GM12864 (cell line): ENCODE data around the gene SUPT4H1.
A peak's percentile ranks its signal among the peaks of the same experiment; 100 is the strongest.

Source experiments
- DNase-seq: peaks from one replicate; pipeline ENCODE4 v3.0.0-alpha.2; 2011; ENCODE audit warnings: low read depth
- H3K4me3 ChIP-seq: 2 replicates; pipeline ENCODE4 v1.5.1; 2011; ENCODE audit warnings: mild to moderate bottlenecking, low read depth, low read length, control low read depth
- TF ChIP-seq, protein P1 (sequence below): IDR thresholded peaks from 2 replicates; pipeline ENCODE4 v1.5.1; 2011; ENCODE audit warnings: low read depth, mild to moderate bottlenecking, moderate library complexity, low read length, control low read depth, inconsistent platforms; ENCODE audit errors: missing control alignments

Gene SUPT4H1

DNA sequence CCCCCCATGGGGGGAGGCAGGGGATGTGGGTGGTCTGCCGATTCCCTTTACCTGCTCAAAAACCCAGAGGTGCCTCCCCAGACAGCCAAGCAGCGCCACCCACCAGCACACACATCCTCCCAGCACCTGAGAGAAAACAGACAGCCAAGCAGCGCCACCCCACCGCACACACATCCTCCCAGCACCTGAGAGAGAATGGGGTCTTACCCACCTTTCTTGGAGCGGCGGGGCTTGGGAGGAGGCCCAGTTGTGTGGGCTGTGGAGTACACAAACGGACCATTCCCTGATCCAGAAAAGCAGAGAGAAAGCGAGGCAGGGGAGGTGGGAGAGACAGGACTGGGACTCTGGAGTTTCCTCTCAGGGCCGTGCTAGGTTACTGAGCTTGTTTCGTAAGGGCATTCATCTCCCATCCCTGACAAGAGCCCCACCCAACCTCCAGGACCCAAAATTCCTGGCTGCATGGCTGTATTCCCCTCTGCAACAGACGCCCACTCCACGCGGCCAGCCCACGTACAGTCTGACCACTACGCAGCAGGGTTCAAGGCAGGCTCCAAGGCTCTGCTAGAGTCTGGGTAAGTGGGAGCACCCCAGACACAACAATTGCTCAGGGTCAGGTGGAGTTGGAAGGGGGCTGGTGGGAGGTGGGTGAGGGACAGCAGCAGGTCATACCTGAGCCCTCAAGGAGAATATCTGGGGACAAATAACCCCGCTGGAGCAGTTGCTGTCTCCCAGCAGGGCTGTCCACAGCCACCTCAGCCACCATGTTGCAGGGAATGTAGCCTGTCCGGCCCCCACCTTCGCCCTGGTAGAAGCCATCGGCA is 45.7 kb downstream of the SUPT4H1 start:
- TF ChIP-seq, protein P1, sequence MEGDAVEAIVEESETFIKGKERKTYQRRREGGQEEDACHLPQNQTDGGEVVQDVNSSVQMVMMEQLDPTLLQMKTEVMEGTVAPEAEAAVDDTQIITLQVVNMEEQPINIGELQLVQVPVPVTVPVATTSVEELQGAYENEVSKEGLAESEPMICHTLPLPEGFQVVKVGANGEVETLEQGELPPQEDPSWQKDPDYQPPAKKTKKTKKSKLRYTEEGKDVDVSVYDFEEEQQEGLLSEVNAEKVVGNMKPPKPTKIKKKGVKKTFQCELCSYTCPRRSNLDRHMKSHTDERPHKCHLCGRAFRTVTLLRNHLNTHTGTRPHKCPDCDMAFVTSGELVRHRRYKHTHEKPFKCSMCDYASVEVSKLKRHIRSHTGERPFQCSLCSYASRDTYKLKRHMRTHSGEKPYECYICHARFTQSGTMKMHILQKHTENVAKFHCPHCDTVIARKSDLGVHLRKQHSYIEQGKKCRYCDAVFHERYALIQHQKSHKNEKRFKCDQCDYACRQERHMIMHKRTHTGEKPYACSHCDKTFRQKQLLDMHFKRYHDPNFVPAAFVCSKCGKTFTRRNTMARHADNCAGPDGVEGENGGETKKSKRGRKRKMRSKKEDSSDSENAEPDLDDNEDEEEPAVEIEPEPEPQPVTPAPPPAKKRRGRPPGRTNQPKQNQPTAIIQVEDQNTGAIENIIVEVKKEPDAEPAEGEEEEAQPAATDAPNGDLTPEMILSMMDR = no peak
- DNase-seq = no peak

DNA sequence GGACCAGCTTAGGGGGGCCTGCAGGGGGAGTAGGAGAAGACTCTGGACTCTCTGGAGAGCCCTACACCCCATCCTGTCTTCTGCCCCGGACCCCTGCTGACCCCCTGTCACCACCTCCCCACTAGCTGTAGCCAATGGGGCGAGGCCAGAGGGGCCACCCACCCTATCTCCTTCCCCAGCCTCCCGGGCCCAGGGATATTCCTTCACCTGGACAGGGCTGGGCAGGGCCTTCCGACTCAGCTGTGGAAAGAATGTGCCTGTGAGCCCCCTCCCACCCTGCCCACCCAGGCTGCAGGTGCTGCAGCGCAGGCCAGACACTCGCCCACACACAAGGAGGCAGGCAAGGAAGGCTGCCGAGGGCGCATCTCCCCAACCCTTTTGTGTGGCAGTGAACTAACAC is 46.4 kb downstream of the SUPT4H1 start:
- H3K4me3 ChIP-seq = no peak overlapping the region
- TF ChIP-seq, protein P1 = no peak
- no peak for DNase-seq

More for the DNA sequence above, 45.7 kb downstream of the SUPT4H1 start:
- H3K4me3 ChIP-seq = no peak overlapping the region

DNA sequence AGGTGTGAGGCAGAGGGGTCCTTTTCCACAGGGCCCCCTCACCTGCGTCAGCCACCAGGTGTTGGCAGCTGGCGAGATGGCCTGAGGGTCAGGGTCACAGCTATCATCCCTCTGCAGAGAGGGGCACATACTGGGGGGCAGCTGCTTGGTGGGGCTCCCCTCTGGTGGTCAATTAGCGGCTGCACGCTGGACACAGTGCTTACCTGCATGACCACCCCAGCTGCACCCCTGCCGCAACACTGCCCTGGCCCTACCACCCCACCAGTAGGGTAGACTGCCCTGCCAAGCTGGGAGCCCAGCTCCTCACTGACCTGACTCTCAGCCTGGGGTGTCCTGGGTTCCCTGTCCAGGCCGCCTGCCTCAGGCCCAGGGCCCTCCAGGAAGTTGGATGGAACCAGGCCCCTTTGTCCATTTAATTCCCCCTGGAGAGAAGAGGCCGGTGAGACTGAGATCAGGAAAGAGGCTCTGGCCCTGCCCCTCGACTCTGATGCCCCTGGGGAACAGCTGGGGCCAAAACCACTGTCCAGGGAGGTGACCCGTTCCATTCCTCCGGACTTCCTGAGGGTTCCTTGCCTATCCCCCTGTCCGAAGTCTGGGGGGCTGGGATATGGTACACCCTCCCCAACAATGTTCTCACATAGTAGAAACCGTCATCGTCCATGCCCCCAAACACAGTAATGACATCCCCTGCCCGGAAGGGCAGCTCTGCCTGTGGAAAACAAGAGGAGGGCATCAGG is 47.1 kb downstream of the SUPT4H1 start:
- TF ChIP-seq, protein P1 = no peak
- H3K4me3 ChIP-seq = no peak overlapping the region
- DNase-seq = no peak

DNA sequence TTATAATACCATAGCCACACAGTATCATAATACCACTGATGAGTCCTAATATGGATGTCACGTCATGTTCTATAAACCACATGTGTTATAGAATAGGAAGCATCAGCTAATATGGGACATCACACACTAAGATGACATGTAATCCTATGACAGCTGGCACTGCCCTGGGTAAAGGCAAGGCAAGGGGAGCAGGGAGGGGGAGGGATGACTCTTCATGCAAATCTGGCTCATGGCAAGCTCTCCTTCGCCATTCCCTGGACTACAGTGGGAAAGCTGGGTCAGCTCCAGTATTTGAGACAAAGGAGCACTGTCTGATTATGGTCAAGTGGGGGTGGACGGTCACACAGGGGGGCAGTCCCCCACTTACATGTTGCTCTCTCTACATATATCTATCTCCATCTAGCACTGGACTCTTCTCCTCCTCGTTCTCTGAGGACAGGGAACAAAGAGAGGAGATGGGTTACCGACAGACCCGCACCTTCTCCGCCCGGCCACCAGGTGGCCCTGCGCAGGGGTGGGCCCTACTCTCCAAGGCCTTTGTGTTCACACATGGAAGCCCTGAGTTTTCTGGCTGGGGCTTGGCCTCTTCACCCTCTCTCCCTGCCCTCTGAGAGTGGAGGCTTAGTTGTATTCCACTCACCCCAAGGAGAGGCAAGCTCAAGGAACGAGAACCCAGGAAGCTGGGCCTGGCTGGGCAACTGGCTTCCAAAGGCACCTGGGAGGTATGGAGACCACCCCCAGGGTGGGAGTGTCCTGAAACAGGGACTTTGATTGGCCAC is 47.8 kb downstream of the SUPT4H1 start:
- H3K4me3 ChIP-seq = no peak overlapping the region
- TF ChIP-seq, protein P1 = peak; percentile 96
- DNase-seq = no peak

DNA sequence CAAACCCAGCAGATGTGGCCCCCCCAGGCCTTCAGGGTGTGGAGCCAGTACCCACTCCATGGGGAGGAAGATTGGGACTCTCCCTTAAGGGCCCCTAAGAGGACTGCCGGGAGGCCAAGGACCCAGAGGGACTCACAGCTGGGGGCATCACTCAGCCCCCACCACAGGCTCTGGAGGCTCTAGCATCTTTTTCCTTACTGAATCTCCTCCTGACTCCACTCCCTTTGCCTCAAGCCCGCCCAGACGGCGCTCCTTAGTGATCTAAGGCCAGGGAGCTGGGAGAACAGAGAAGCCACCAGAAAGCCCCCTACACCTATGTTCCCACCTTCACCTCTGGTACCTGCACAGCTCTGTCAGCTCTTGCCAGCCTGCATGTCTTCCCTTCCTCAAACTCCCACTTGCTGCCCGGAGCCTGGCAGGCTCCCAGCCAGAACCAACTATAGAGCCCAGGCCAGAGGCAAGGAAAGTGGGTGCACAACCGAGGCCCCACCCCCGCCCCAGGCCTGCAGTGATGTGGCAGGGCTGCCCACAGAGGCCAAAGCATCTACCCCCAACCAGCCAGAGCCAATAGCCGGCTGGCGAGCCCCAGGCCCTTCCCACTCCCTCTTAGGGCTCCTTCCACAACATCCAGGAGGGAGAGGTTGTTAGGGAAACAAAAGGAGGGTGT is 48.9 kb downstream of the SUPT4H1 start:
- no peak overlapping the region for H3K4me3 ChIP-seq
- no peak for DNase-seq
- TF ChIP-seq, protein P1 = no peak

DNA sequence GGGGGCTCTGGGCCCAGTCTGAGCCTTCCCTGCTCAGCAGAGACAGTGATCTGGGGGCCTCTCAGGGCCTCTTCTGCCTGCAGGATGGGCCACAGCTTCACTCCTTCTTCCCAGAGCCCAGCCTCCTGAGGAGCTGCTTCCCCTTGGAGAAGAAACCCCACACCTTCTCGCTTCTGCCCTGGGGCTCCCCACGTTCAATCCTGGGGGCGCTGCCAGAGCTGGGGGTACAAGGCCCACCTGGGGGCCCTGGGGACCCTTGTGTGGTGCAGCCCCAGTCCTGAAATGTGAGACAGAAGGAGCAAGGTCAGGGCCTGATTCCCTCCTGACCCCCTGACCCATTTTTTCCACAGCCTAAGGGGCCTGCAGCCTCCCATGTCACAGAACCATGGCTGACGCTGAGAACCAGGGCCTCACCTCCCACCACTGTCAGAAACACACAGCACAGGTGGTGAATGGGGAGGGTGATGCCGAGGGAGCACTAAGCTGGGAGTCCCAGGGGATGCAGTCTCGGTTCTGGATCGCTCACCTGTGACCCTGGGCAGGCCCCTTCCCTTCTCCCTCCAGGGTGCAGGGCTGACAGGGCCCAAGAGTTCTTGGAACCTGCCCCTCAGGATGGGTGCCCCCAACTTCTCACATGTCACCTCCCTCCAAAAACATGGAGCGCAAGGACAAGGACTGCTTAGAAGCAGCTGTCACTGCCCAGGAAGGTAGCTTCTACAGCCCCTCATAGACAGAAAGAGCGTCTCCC is 49.7 kb downstream of the SUPT4H1 start:
- DNase-seq = no peak
- TF ChIP-seq, protein P1 = no peak
- H3K4me3 ChIP-seq = no peak overlapping the region
